ENCODE data around the gene MLXIP.

- TF ChIP-seq POLR2A (IDR thresholded peaks at IDR 0.05): no peak
- no peak for TF ChIP-seq POLR2AphosphoS5 (IDR thresholded peaks at IDR 0.05)
These were observed 93.8 kb downstream of the MLXIP start for GRCh38 chr12:122172262-122172939.

Data from transverse colon (tissue), 3 donors.